Mucosa of rectum (tissue), 2 donors: ENCODE data around the gene UBAP2L.
"Not testable (repeated sequence)": the region's sequence is repeated elsewhere in the genome, so short reads cannot be mapped to it uniquely, and the experiment has no call there.

ENCODE experiments used
- H3K27ac ChIP-seq, 2 donors: one replicate each; pipeline ENCODE4 v1.7.0; 2013; ENCODE audit warnings: inconsistent platforms in 2 of 2, low read depth in 2 of 2, low read length in 2 of 2
- H3K27me3 ChIP-seq, 2 donors: one replicate each; pipeline ENCODE4 v1.7.0; 2013; ENCODE audit warnings: low read length in 2 of 2; ENCODE audit not compliant: control insufficient read depth in 2 of 2, insufficient read depth in 2 of 2
- H3K36me3 ChIP-seq, 2 donors: one replicate each; pipeline ENCODE4 v1.7.0; 2013; ENCODE audit warnings: low read length in 2 of 2; ENCODE audit not compliant: control insufficient read depth in 2 of 2, insufficient read depth in 2 of 2
- H3K4me1 ChIP-seq, 2 donors: one replicate each; pipeline ENCODE4 v1.7.0; 2013; ENCODE audit warnings: low read length in 2 of 2, mild to moderate bottlenecking in 1 of 2; ENCODE audit not compliant: control insufficient read depth in 2 of 2, insufficient read depth in 2 of 2
- H3K4me3 ChIP-seq, 2 donors: one replicate each; pipeline ENCODE4 v1.7.0; 2013; ENCODE audit warnings: low read length in 2 of 2
- H3K9ac ChIP-seq, 2 donors: one replicate each; pipeline ENCODE4 v1.7.0; 2013; ENCODE audit warnings: low read length in 2 of 2, low read depth in 1 of 2, mild to moderate bottlenecking in 1 of 2
- H3K9me3 ChIP-seq, 2 donors: one replicate each; pipeline ENCODE4 v1.7.0; 2013; ENCODE audit warnings: low read length in 2 of 2; ENCODE audit not compliant: control insufficient read depth in 2 of 2
- donor health status: healthy.
- donor health status: Normal muscosa, but diverticular disease.

The UBAP2L gene

DNA sequence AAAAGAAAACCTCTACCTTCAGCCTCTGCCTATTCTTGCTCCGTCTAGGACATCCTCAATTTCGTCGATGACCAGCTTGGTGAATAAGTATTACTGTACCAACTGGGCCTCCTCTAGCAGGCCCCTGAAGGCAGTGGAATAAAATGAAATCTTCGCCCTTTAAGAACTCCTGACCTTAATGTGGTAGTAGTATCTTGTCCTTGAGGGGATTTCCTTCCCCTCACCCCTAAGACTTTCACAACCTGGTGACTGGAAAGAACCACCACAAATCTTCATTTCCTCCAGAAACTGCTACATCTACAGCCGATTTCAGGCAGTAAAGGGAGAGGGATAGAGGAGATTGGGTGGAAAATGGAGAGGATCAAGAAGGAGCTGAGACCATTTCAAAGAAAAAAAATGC, 50.1 kb downstream of the UBAP2L start:
- no peaks in the 10 kb centered on the region for H3K9me3 ChIP-seq
- H3K27ac ChIP-seq, result no peak overlapping the region
- H3K36me3 ChIP-seq, result peaks cover 25 to 42% of the 10 kb centered on the region in 2 donors
- H3K4me1 ChIP-seq, result peaks cover 6 to 12% of the 10 kb centered on the region in 2 donors
- no peak overlapping the region for H3K4me3 ChIP-seq
- no peaks in the 10 kb centered on the region for H3K27me3 ChIP-seq
- H3K9ac ChIP-seq, result no peak overlapping the region

DNA sequence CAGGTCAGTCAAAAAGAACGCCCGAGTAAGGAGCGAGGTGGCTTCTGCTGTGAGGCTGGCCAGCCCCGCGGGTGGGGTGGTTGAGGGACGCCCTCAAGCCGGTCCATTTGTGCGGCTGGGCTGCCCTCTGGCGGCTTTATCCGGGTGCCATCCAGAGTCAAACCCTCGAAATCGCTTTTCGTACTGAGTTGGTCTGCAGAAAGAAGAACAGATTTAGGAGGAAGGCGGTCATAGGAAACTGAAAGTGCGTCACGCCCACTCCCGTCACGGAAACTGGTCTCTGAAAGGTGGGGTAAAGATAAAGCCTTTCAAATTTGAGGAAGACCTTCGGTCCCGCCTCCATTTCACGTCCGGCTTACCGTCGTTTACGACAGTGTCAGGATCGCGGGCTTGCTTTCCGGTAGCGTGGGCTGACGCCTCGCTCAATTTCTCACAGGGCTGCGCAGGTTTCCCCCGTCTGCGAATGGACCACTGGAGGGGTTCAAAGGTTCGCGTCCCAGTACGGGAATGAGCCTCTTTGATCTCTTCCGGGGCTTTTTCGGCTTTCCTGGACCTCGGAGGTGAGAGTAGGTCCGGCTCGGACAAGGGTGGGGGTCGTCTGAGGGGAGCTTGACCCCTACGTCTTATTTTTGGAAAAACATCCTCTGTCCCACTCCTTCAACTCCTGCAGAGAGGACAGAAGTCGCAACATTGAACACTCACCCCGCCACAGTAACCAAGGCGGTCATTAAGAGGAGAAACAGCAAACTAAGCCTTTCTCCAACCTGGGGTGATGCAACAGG, 51.7 kb downstream of the UBAP2L start, which contains the start of gene HAX1:
HAX1 (plus strand) TSS at position 413 of the 782 bp plus-strand sequence; CDS start at position 508, 95 bp downstream.
- H3K27ac ChIP-seq, result peak within 1 kb of the TSS; percentile 87 to 92
- peak within 1 kb of the TSS; percentile 86 to 94 for H3K9ac ChIP-seq
- peaks cover 20 to 30% of the 10 kb centered on the region in 2 donors for H3K36me3 ChIP-seq
- peaks cover 6 to 12% of the 10 kb centered on the region in 2 donors for H3K4me1 ChIP-seq
- H3K9me3 ChIP-seq, result no peaks in the 10 kb centered on the region
- peak within 1 kb of the TSS; percentile 80 to 96 for H3K4me3 ChIP-seq
- no peaks in the 10 kb centered on the region for H3K27me3 ChIP-seq

DNA sequence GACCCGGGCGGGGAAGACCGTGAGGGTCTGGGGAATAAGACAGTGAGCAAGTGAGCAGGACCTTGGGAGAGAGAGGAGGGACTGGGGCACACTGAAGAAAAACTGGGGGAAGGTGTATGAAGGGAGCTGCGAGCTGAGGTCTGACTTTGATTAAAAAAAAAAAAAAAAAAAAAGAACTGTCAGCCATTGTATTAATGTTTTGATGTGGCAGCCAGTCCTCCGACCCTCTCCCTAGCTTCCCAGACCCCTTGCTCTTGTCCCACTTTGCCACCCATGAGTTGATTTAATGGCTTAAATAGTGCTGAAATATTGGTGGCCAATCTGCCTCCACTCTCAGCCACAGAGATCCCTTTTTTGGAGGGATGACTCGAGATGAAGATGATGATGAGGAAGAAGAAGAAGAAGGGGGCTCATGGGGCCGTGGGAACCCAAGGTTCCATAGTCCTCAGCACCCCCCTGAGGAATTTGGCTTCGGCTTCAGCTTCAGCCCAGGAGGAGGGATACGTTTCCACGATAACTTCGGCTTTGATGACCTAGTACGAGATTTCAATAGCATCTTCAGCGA, 52.3 kb downstream of the UBAP2L start:
- Histone ChIP-seq H3K9me3 (no peaks in the 10 kb centered on the region), H3K4me3 (peak overlapping the region; percentile 80 to 96), H3K9ac (peak overlapping the region; percentile 86 to 94), H3K27ac (peak overlapping the region; percentile 87 to 92), H3K27me3 (no peaks in the 10 kb centered on the region), H3K4me1 (peaks cover 6 to 12% of the 10 kb centered on the region in 2 donors), H3K36me3 (peaks cover 20 to 30% of the 10 kb centered on the region in 2 donors)

DNA sequence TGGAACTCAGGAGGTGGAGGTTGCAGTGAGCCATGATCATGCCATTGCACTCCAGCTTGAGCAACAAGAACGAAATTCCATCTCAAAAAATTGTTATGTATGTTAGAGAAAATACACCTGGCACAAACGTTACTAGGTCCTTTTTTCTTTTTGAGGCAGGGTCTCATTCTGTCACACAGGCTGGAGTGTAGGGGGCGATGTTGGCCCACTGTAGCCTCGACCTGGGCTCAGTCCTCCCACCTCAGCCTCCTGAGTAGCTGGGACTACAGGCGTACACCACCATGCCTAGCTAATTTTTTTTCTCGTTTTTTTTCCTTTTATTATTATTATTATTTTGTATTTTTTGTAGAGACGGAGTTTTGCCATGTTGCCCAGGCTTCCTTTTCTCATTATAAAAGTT, 56.0 kb downstream of the UBAP2L start:
- no peaks in the 10 kb centered on the region for H3K9me3 ChIP-seq
- H3K4me1 ChIP-seq, result peaks cover 6 to 11% of the 10 kb centered on the region in 2 donors
- H3K36me3 ChIP-seq, result peaks cover 5 to 10% of the 10 kb centered on the region in 2 donors
- no peak overlapping the region for H3K27ac ChIP-seq
- H3K27me3 ChIP-seq, result no peaks in the 10 kb centered on the region
- H3K9ac ChIP-seq, result no peak overlapping the region
- no peak overlapping the region for H3K4me3 ChIP-seq

DNA sequence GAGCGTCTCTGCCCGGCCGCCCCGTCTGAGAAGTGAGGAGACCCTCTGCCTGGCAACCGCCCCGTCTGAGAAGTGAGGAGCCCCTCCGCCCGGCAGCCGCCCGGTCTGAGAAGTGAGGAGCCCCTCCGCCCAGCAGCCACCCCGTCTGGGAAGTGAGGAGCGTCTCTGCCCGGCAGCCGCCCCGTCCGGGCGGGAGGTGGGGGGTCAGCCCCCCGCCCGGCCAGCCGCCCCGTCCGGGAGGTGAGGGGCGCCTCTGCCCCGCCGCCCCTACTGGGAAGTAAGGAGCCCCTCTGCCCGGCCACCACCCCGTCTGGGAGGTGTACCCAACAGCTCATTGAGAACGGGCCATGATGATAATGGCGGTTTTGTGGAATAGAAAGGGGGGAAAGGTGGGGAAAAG, 66.8 kb downstream of the UBAP2L start:
- not testable (repeated sequence) for H3K27me3 ChIP-seq, H3K9me3 ChIP-seq

DNA sequence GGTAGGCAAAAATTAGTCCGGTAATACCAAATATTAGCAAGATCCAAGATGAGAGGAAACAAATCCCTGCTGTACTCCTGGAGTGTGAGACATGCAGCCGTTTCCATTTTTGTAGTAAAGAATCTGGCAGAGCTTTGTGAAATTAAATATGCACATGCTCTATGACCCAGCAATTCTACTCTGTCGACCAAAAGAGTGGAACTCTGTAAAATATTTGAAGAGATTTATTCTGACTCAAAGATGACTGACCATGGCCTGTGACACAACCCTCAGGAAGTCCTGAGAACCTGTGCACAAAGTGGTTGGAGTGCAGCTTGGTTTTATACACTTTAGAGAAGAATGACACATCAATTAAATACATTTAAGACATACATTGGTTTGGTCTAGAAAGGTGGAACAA, 67.9 kb downstream of the UBAP2L start:
- Histone ChIP-seq H3K9me3 (no peaks in the 10 kb centered on the region), H3K9ac (no peak overlapping the region), H3K4me3 (no peak overlapping the region), H3K27ac (no peak overlapping the region), H3K36me3 (no peaks in the 10 kb centered on the region), H3K27me3 (no peaks in the 10 kb centered on the region), H3K4me1 (no peaks in the 10 kb centered on the region)

More for the DNA sequence above, 66.8 kb downstream of the UBAP2L start:
- H3K27ac ChIP-seq, H3K4me3 ChIP-seq, H3K4me1 ChIP-seq, H3K36me3 ChIP-seq, H3K9ac ChIP-seq: not testable (repeated sequence)

DNA sequence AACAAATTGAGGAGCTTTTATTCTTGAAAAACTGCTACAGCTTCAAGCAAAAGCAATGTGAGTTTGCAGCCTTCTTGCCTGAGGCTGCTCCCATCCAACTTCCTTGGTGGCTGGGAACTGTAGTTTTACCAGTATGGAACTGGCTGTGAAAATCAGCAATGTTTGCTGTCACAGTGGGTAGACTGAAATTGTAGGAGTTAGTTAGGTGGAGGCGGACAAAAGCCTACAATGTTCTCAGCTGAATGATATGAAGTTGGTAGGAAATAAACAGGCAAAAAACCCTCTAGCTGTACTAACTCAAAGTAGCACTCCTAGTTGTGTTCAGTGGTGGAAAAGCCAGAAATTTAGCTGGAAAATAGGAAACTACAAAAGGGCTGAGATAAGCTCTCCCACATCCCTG, 70.2 kb downstream of the UBAP2L start:
- H3K4me3 ChIP-seq, result no peak overlapping the region

DNA sequence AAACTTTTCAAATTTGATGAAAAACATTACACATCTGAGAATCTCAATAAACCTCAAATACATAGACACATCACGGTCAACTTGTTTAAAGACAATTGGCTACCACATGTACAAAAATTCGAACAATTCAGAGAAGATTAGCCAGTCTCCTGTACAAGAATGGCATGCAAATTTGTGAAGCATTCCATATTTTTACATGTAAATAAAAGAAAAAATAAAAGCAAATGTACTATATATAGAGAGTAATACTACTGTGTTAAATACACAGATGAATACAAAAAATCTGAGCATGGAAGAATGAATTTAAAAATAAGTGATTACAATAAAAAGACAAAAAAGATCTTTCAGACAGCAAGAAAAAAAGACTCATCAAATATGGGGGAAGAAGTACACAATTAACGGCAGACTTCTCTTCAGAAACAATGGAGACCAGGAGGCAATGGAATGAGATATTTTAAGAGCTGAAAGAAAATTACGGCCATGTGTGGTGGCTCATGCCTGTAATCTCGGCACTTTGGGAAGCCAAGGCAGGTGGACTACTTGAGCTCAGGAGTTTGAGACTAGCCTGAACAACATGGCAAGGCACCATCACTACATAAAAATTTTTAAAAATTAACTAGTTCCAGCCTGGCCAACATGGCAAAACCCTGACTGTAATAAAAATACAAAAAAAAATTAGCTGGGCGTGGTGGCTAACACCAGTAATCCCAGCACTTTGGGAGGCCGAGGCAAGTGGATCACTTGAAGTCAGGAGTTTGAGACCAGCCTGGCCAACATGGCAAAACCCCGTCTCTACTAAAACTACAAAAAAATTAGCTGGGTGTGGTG, 74.9 kb downstream of the UBAP2L start:
- H3K4me3 ChIP-seq, result no peak overlapping the region
- H3K36me3 ChIP-seq, result no peaks in the 10 kb centered on the region
- peaks cover 3 to 4% of the 10 kb centered on the region in 2 donors for H3K9me3 ChIP-seq
- H3K27me3 ChIP-seq, result no peaks in the 10 kb centered on the region
- no peak overlapping the region for H3K9ac ChIP-seq
- no peaks in the 10 kb centered on the region for H3K4me1 ChIP-seq
- H3K27ac ChIP-seq, result no peak overlapping the region

More for the DNA sequence above, 70.2 kb downstream of the UBAP2L start:
- Histone ChIP-seq H3K4me1 (no peaks in the 10 kb centered on the region), H3K9me3 (peaks cover 3 to 4% of the 10 kb centered on the region in 2 donors), H3K36me3 (no peaks in the 10 kb centered on the region), H3K27me3 (no peaks in the 10 kb centered on the region), H3K9ac (no peak overlapping the region), H3K27ac (no peak overlapping the region)

DNA sequence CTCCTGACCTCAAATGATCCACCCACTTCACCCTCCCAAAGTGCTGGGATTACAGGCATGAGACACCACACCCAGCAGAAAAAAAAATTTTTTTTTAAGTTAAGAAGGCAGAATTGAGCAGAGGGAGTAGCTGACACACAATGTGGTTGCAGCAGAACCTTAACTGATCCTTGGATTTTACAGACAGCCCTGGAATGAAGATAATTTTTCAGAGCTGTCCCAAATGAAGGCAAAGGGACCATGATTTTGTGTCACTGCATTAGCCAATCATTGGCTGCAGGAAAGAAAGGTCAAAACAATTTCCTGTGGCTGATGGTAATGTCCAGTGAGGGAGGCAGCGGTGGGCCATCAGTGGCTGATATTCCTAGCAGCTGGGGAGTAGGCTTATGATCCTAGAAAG, 80.8 kb downstream of the UBAP2L start:
- Histone ChIP-seq H3K4me1 (no peaks in the 10 kb centered on the region), H3K4me3 (no peak overlapping the region), H3K36me3 (no peaks in the 10 kb centered on the region), H3K27me3 (no peaks in the 10 kb centered on the region), H3K9me3 (no peaks in the 10 kb centered on the region), H3K27ac (no peak overlapping the region), H3K9ac (no peak overlapping the region)
